HG02610 (cell line): ENCODE measurements around the gene TSTD2.
"Not testable (repeated sequence)": the region's sequence is repeated elsewhere in the genome, so short reads cannot be mapped to it uniquely, and the experiment has no call there.

ENCODE experiments used
- ATAC-seq: cut with Tn5 transposase; IDR thresholded peaks from one replicate; pipeline ENCODE4 v1.9.1; 2021; ENCODE audit warnings: mild to moderate bottlenecking, moderate library complexity; ENCODE audit not compliant: unreplicated experiment

Gene TSTD2

GRCh38 chr9:97632248-97632984 is 752 bp downstream of the TSTD2 start:
- peak; percentile 8 for ATAC-seq

- ATAC-seq, result no peak
These were observed 2.6 kb downstream of the TSTD2 start for GRCh38 chr9:97630591-97630990.

GRCh38 chr9:97629156-97629555 is 4.0 kb downstream of the TSTD2 start:
- no peak for ATAC-seq

- ATAC-seq, result no peak
These were observed 4.5 kb downstream of the TSTD2 start for GRCh38 chr9:97628668-97629067.

- ATAC-seq, result no peak
These were observed 5.5 kb downstream of the TSTD2 start for GRCh38 chr9:97627624-97628023.

GRCh38 chr9:97625620-97626019 is 7.5 kb downstream of the TSTD2 start:
- ATAC-seq, result no peak

GRCh38 chr9:97623946-97624345 is 9.2 kb downstream of the TSTD2 start:
- ATAC-seq, result no peak

DNA sequence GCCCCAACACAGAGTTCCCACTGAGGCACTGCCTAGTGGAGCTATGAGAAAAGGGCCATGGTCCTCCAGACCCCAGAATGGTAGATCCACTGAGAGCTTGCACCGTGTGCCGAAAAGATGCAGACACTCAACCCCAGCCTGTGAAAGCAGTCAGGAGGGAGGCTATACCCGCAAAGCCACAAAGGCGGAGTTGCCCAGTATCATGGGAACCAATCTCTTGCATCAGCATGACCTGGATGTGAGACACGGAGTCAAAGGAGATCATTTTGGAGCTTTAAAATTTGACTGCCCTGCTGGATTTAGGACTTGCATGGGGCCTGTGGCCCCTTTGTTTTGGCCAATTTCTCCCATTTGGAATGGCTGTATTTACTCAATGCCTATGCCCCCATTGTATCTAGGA is 10.7 kb downstream of the TSTD2 start:
- not testable (repeated sequence) for ATAC-seq

GRCh38 chr9:97620063-97620462 is 13.1 kb downstream of the TSTD2 start:
- ATAC-seq, result not testable (repeated sequence)

DNA sequence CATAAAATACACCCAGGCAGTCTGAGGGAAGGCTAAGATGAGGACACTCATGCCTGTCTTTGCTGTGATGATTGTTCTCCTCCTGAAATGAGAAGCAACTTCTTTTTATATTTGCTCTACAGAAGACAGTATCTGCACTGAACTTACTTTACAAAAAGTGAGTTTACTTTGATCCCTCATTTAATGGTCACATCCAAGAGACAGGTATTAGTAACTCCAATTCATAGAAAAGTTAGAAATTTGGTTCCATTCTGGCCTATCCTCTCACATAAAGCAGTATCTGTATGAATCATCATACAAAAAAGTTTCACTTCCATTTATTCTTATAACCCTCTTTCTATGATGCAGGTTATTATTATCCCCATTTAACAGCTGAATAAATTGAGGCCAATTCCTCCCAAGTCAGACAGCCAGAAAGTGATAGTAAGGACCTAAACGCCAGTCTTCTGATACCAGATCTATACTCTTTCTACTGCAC is 15.2 kb downstream of the TSTD2 start:
- peak; percentile 40 for ATAC-seq

- no peak for ATAC-seq
These were observed 17.6 kb downstream of the TSTD2 start for GRCh38 chr9:97615439-97616072.

- no peak for ATAC-seq
These were observed 28.1 kb downstream of the TSTD2 start for GRCh38 chr9:97604901-97605645.

GRCh38 chr9:97602430-97602829 is 30.7 kb downstream of the TSTD2 start:
- no peak for ATAC-seq

DNA sequence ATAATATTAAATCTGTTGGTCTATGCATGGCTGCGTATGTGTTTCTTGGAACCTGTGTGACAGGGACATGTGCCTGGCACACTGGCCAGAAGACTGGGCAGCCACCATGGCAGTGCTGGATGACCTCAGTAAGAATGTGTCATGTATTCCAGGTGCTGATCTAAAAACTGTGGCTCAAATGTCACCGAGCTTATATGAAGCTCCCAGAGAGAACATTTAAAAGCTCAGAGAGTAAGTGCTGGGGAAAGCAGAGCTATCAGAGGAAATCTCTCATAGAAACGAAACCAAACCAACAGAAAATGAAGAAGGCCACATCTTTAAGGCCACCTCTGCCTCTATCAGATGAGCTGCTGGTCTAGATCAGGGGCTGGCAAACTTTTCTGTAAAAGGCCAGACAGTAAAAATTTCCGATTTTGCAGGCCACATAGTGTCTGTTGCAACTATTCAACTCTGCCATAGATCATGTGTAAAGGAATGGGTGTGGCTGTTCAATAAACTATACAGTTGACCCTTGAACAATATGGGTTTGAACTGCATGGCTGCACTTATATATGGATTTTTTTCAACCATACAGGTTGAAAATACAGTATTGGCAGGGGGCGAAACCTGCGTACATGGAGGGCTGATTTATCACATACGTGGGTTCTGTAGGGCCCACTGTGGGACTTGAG is 31.8 kb downstream of the TSTD2 start:
- ATAC-seq, result no peak

- no peak for ATAC-seq
These were observed 32.5 kb downstream of the TSTD2 start for GRCh38 chr9:97600531-97601227.

GRCh38 chr9:97599314-97599846 is 33.8 kb downstream of the TSTD2 start:
- no peak for ATAC-seq

GRCh38 chr9:97598461-97599288 is 34.5 kb downstream of the TSTD2 start:
- peak; percentile 85 for ATAC-seq

- ATAC-seq, result no peak
These were observed 36.3 kb downstream of the TSTD2 start for GRCh38 chr9:97596906-97597305.

DNA sequence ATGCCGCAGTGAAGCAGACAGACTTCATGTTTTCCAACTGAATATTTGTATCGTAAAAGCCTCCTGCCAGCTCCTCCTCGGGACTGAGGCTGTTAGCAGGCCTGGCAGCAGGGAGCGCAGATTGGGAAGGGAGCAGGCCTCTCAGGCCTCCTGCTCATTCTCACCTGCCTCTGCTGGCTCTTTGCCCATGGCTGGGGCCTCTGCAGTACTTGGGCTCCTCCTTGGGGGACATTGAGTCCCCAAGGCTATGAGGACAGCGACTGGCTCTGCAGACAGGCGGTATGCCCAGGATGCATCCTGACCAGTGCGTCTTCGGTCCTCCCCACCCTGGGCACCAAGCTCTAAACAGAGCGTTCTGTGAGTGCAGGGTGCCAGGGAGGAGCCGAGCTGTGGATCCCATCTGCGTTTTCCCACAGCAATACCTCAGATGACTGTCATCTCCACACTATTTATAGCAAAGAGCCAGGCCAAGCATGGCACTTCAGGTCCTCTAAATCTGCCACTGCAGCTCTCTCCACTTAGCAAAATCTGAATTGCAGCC is 38.7 kb downstream of the TSTD2 start:
- ATAC-seq, result no peak
